MCF 10A (cell line): ENCODE results near the gene ACER3. TPM values are rescaled to one million over a fixed set of nuclear protein-coding genes. Genes with fewer than 3 reads are reported as not detected.
A peak's percentile ranks its signal among the peaks of the same experiment; 100 is the strongest.
"Not testable (repeated sequence)": the region's sequence is repeated elsewhere in the genome, so short reads cannot be mapped to it uniquely, and the experiment has no call there.

Experiments used
- BruUV-seq: library from RNA; stranded (reverse); fragments of 400-500 nt; replicated peaks from 2 replicates; lab custom pipeline; 2021; lab: Mats Ljungman, UMichigan
- CTCF ChIA-PET: fragments of 300-600 bp; sonication (Branson Sonifier 250); formaldehyde crosslinking; extraction: SDS; loops from one replicate; lab custom pipeline; 2021; ENCODE audit warnings: antibody characterized with exemption, inconsistent platforms; lab: Yijun Ruan, JAX
- POLR2A ChIA-PET: fragments of 300-600, 350-650 bp; sonication (Branson Sonifier 250); formaldehyde crosslinking; extraction: SDS; loops from one replicate; lab custom pipeline; 2020; ENCODE audit warnings: antibody characterized with exemption, inconsistent platforms; lab: Yijun Ruan, JAX
- DNase-seq: peaks from one replicate; pipeline ENCODE4 v3.0.0-alpha.2; 2018; ENCODE audit not compliant: unreplicated experiment
- H3K27ac Mint-ChIP-seq: one replicate; pipeline ENCODE4 v1.8.0; 2022; ENCODE audit warnings: mild to moderate bottlenecking, low read depth, mixed read lengths; ENCODE audit not compliant: unreplicated experiment
- H3K27me3 Mint-ChIP-seq: one replicate; pipeline ENCODE4 v1.8.0; 2022; ENCODE audit warnings: mixed read lengths; ENCODE audit not compliant: insufficient read depth, unreplicated experiment
- H3K36me3 Mint-ChIP-seq: one replicate; pipeline ENCODE4 v1.8.0; 2022; ENCODE audit warnings: mild to moderate bottlenecking, moderate library complexity, mixed read lengths; ENCODE audit not compliant: insufficient read depth, unreplicated experiment
- H3K4me1 Mint-ChIP-seq: one replicate; pipeline ENCODE4 v1.8.0; 2022; ENCODE audit warnings: mixed read lengths; ENCODE audit not compliant: insufficient read depth, unreplicated experiment
- H3K4me3 Mint-ChIP-seq: one replicate; pipeline ENCODE4 v1.8.0; 2022; ENCODE audit warnings: mild to moderate bottlenecking, moderate library complexity, mixed read lengths; ENCODE audit not compliant: unreplicated experiment
- H3K9me3 Mint-ChIP-seq: one replicate; pipeline ENCODE4 v1.8.0; 2022; ENCODE audit warnings: mixed read lengths; ENCODE audit not compliant: unreplicated experiment
- CTCF ChIP-seq: fragments of 200-600 bp; IDR thresholded peaks from one replicate; pipeline ENCODE4 v1.8.0; 2022; ENCODE audit warnings: antibody characterized with exemption, mild to moderate bottlenecking; ENCODE audit not compliant: unreplicated experiment
- intact Hi-C: fragments of 100-400 bp; cut with micrococcal nuclease; formaldehyde crosslinking; loops from 2 replicates; pipeline ENCODE4 v1.14.1; 2022
- total RNA-seq: library from RNA; stranded (reverse); gene quantifications from 2 replicates; pipeline ENCODE4 v1.2.3, GENCODE V29; 2022

ACER3 gene
- total RNA-seq, 1 experiment from 2014 or later, result 12.7 TPM

GRCh38 chr11:76824083-76824939, 36.4 kb upstream of the ACER3 start:
- intact Hi-C loops, result no loop called here
- H3K4me3 Mint-ChIP-seq, result peak overlapping the region; percentile 51
- ChIA-PET POLR2A (interaction anchor here (0.7 to 3.1 kb wide), 11 partner anchors 12 to 95 kb away, joined by 3 to 27 read pairs (median 4); partner anchors contain the start of genes ACER3 and TSKU), CTCF (interaction anchor here (0.6 to 2.1 kb wide), 9 partner anchors 11 to 1171 kb away, joined by 3 to 19 read pairs (median 6); no protein-coding TSS in a partner anchor)
- H3K9me3 Mint-ChIP-seq, result no peaks in the 10 kb centered on the region
- no peaks in the 10 kb centered on the region for H3K36me3 Mint-ChIP-seq
- H3K27ac Mint-ChIP-seq, result peak overlapping the region; percentile 67
- peak; percentile 84 for DNase-seq
- H3K27me3 Mint-ChIP-seq, result no peaks in the 10 kb centered on the region
- no TSS peak for BruUV-seq
- TF ChIP-seq CTCF, result no peak
- peaks cover 27% of the 10 kb centered on the region for H3K4me1 Mint-ChIP-seq

GRCh38 chr11:76824980-76825725, 35.6 kb upstream of the ACER3 start:
- Mint-ChIP-seq H3K4me3 (peak overlapping the region; percentile 39), H3K27me3 (no peaks in the 10 kb centered on the region), H3K9me3 (no peaks in the 10 kb centered on the region), H3K27ac (no peak overlapping the region), H3K36me3 (no peaks in the 10 kb centered on the region), H3K4me1 (peaks cover 27% of the 10 kb centered on the region)
- TF ChIP-seq CTCF, result no peak
- intact Hi-C loops, result no loop called here
- no TSS peak for BruUV-seq
- CTCF ChIA-PET, result interaction anchor here (0.6 to 2.1 kb wide), 9 partner anchors 11 to 1172 kb away, joined by 3 to 19 read pairs (median 6); no protein-coding TSS in a partner anchor
- peak; percentile 97 for DNase-seq
- POLR2A ChIA-PET, result interaction anchor here (0.6 to 3.1 kb wide), 12 partner anchors 9 to 93 kb away, joined by 3 to 27 read pairs (median 3); no protein-coding TSS in a partner anchor

GRCh38 chr11:76825726-76826396, 34.9 kb upstream of the ACER3 start:
- BruUV-seq, result no TSS peak
- no peaks in the 10 kb centered on the region for H3K36me3 Mint-ChIP-seq
- no peak for DNase-seq
- H3K4me1 Mint-ChIP-seq, result peaks cover 31% of the 10 kb centered on the region
- intact Hi-C loops, result no loop called here
- ChIA-PET POLR2A (interaction anchor here (0.7 to 3.1 kb wide), 7 partner anchors 9 to 92 kb away, joined by 3 to 27 read pairs (median 4); no protein-coding TSS in a partner anchor), CTCF (interaction anchor here (0.6 to 1.8 kb wide), 4 partner anchors 16 to 94 kb away, joined by 3 to 6 read pairs (median 4); no protein-coding TSS in a partner anchor)
- no peak for TF ChIP-seq CTCF
- H3K27me3 Mint-ChIP-seq, result no peaks in the 10 kb centered on the region
- no peak overlapping the region for H3K27ac Mint-ChIP-seq
- H3K4me3 Mint-ChIP-seq, result peak overlapping the region; percentile 39
- no peaks in the 10 kb centered on the region for H3K9me3 Mint-ChIP-seq

- H3K4me3 Mint-ChIP-seq, BruUV-seq, intact Hi-C loops, POLR2A ChIA-PET, H3K9me3 Mint-ChIP-seq, H3K36me3 Mint-ChIP-seq, H3K27ac Mint-ChIP-seq, DNase-seq, H3K27me3 Mint-ChIP-seq: not testable (repeated sequence)
- H3K4me1 Mint-ChIP-seq, result peaks cover 34% of the 10 kb centered on the region
- CTCF ChIA-PET, result interaction anchor here (1.5 to 1.8 kb wide), 2 partner anchors 17 to 93 kb away, joined by 6 read pairs; no protein-coding TSS in a partner anchor
Measured at GRCh38 chr11:76826508-76826907, 34.2 kb upstream of the ACER3 start.

GRCh38 chr11:76827005-76827404, 33.7 kb upstream of the ACER3 start:
- H3K27ac Mint-ChIP-seq, intact Hi-C loops, H3K9me3 Mint-ChIP-seq, POLR2A ChIA-PET, DNase-seq, H3K36me3 Mint-ChIP-seq, H3K4me3 Mint-ChIP-seq, H3K27me3 Mint-ChIP-seq, BruUV-seq: not testable (repeated sequence)
- H3K4me1 Mint-ChIP-seq, result peaks cover 34% of the 10 kb centered on the region
- CTCF ChIA-PET, result interaction anchor here (1.3 kb wide), 1 partner anchor 93 kb away, joined by 3 read pairs; no protein-coding TSS in a partner anchor
